GM19467 (cell line): ENCODE results near the gene KIRREL2.
A peak's percentile ranks its signal among the peaks of the same experiment; 100 is the strongest.
"Not testable (repeated sequence)": the region's sequence is repeated elsewhere in the genome, so short reads cannot be mapped to it uniquely, and the experiment has no call there.

Source experiments
- ATAC-seq: cut with Tn5 transposase; IDR thresholded peaks from one replicate; pipeline ENCODE4 v1.9.1; 2021; ENCODE audit warnings: mild to moderate bottlenecking, moderate library complexity; ENCODE audit not compliant: unreplicated experiment

The KIRREL2 gene

GRCh38 chr19:35895911-35896642, 39.4 kb downstream of the KIRREL2 start:
- no peak for ATAC-seq

- ATAC-seq, result no peak
Observed at GRCh38 chr19:35896643-35897040, 39.9 kb downstream of the KIRREL2 start.

- ATAC-seq, result no peak
Observed at GRCh38 chr19:35897706-35898451, 41.2 kb downstream of the KIRREL2 start.

GRCh38 chr19:35898499-35898809, 41.7 kb downstream of the KIRREL2 start:
- no peak for ATAC-seq

- ATAC-seq, result peak; percentile 37
Observed at GRCh38 chr19:35899547-35900214, 43.0 kb downstream of the KIRREL2 start.

- ATAC-seq, result no peak
Observed at GRCh38 chr19:35901055-35901644, 44.4 kb downstream of the KIRREL2 start.

- ATAC-seq, result no peak
Observed at GRCh38 chr19:35901854-35902661, 45.3 kb downstream of the KIRREL2 start, which contains the start of gene HCST. Gene HCST, plus strand, starts transcription at chr19:35902529. Its CDS starts 65 bp downstream, at chr19:35902594.

GRCh38 chr19:35902870-35903475, 46.3 kb downstream of the KIRREL2 start:
- no peak for ATAC-seq

GRCh38 chr19:35903550-35904179, 47.0 kb downstream of the KIRREL2 start:
- ATAC-seq, result peak; percentile 35

GRCh38 chr19:35904311-35905068, 47.8 kb downstream of the KIRREL2 start:
- no peak for ATAC-seq

GRCh38 chr19:35905178-35905727, 48.5 kb downstream of the KIRREL2 start:
- no peak for ATAC-seq

GRCh38 chr19:35907377-35907745, 50.6 kb downstream of the KIRREL2 start:
- ATAC-seq, result no peak

- no peak for ATAC-seq
Observed at GRCh38 chr19:35908010-35908441, 51.3 kb downstream of the KIRREL2 start, which contains the start of gene TYROBP. Gene TYROBP, minus strand, starts transcription at chr19:35908295. Its CDS starts 67 bp downstream, at chr19:35908228.

- ATAC-seq, result no peak
Observed at GRCh38 chr19:35908973-35909683, 52.4 kb downstream of the KIRREL2 start.

- ATAC-seq, result no peak
Observed at GRCh38 chr19:35909684-35910035, 52.9 kb downstream of the KIRREL2 start.

- ATAC-seq, result not testable (repeated sequence)
Observed at GRCh38 chr19:35910355-35910754, 53.6 kb downstream of the KIRREL2 start.

GRCh38 chr19:35911173-35911572, 54.5 kb downstream of the KIRREL2 start:
- ATAC-seq, result no peak

- ATAC-seq, result no peak
Observed at GRCh38 chr19:35911790-35912189, 55.1 kb downstream of the KIRREL2 start.
